Activated T-helper 1 cell treated with Interleukin-2 at 50 U/mL for 16 hours (primary cell): ENCODE data around the gene NUDT21.

Source experiments
- DNase-seq: peaks from one replicate; pipeline ENCODE4 v3.0.0-alpha.2; 2020; ENCODE audit warnings: low read depth

The NUDT21 gene

DNA sequence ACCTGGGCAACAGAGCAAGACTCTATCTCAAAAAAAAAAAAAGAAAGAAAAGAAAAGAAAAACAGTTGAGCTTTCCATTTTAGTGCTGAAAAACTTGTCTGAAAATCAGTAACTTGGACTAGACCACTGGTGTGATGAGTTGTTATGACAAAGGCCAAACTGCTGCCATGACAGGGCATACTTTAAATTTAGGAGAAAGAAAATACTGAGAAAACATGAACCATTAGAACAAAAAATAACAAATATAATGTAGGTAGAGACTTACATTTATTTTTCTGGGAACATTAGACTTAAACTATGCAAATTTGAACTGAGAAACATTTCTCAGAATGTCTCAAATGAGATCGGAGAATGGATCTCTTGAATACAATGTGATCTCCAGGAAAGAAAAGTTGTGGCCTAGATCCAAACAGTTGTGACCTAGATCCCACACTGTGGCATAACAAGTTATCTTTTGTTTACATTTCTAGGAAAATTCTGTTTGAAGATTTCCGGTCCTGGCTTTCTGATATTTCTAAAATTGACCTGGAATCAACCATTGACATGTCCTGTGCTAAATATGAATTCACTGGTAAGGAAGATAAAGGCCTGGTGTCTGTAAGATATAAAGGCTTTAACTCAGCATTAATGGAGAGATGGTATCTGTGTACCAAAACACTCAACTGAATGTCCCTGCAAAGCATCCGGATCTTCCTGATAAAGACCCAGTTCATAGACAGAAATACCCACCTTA lies 11.1 kb upstream of the NUDT21 start:
- no peak for DNase-seq

GRCh38 chr16:56460101-56460500 lies 9.0 kb upstream of the NUDT21 start:
- DNase-seq = no peak

GRCh38 chr16:56457927-56458470 lies 6.9 kb upstream of the NUDT21 start:
- DNase-seq = no peak

GRCh38 chr16:56451753-56452689 lies 889 bp upstream of the NUDT21 start:
- no peak for DNase-seq

DNA sequence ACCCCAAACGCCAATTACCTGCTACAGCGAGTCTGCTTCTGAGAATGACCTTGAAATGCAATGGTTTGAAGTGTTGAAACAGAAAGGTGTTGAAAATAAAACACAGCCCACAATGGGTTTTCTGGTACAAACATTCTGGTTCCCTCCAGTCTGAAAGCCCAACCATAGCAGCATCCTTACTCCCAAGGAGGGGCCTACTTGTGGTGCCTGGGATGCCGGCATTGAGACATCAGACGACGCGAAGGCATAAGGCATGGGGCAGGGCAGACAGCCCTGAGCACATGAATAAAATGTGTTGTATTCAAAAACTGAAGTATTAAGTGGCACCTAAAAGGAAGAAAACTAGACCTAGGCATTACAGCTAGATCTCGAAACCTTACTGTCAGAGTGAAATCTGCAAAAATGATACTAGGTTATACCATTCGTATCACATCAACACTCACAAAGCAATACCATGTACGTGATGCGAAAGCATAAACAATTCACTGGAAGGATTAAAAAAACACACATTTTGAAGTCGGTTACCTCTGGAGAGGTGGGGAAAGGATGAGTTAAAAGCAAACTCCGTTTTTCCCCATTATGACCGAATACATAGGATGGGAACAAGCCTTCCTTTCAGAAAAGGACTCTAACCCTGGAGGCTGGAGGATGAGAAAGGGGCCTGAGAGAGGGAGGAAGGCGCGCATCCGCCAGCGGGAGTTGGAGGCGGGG lies 702 bp downstream of the NUDT21 start:
- DNase-seq = no peak

- no peak for DNase-seq
Observed at GRCh38 chr16:56448005-56448404, 3.1 kb downstream of the NUDT21 start.

DNA sequence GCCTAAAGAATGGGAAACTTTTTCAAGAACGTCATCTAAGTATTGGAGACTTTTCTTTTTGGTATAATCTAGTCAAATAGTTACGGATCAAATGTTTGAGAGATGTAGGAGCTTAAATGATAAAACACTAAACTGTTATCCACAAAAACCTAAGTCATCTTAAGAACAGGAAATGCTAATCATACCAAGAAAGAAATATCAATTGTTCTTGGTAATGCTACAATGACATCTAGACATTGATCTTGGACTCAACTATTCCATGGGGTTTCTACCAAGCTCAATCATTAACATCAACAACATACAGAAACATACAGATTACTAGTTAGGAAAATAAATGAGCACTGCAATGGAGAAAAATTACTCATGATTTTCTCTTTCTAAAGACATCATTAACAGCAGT lies 3.8 kb downstream of the NUDT21 start:
- no peak for DNase-seq

GRCh38 chr16:56438038-56438437 lies 13.1 kb downstream of the NUDT21 start:
- no peak for DNase-seq

DNA sequence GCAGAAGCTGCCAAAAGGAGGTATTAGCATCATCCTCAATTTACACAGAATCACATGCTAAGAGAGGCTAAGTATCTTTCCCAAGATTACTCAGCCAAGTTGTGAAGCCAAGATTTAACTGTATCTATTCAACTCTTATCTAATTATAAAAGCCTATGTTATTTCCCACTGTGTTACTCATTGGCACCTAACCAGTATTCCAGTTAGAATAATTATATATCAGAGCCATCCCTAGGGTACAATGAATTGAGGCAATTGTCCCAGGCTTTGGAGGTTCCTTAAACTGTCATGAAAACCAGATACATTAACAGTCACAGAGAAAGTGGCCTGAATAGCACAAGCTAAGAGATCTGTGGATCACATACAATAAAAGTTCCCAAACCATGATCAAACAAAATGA lies 14.9 kb downstream of the NUDT21 start:
- no peak for DNase-seq

DNA sequence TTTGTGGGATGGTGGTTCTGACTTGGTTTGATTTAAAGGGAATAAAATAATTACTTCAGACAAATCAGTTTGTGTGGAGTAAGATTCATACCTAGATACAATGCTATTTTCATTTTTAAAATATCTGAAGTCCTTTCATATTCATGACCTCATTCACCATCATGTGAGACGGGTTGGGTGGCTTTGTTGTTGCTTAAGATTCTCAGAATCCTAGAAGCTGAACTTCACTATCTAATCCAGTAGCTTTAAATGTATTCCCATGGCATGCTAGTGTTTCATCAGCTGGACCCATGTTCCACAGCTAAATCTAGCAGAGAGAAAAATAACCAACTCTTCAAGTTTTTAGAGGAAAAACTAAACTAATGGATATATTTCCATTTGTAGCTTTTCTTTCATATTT lies 23.0 kb downstream of the NUDT21 start:
- DNase-seq = no peak

GRCh38 chr16:56426585-56426984 lies 24.5 kb downstream of the NUDT21 start:
- DNase-seq = no peak

DNA sequence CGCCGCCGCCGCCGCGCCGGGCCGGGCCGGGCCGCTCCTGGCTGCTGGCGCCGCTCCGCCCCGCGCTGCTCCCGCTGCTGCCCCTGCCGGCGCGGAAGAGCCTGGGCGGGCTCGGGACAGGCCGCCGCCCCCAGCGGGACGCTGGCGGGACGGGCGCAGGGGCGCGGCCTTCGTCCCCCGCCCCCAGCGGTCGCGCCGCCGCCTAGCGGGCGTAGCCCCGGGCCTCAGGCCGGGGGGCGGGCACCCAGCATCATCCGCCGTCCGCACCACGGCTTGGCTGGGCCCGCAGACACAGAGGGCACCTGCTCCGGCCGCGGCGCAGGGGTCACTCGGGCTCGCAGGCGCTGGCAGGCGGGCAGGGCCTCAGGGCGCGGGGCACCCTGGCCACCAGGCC lies 25.7 kb downstream of the NUDT21 start, which contains the start of gene AMFR:
Gene AMFR (minus strand): TSS at position 107 of the 394 bp plus-strand sequence. CDS start 218 bp downstream, outside the sequence.
- DNase-seq = peak; percentile 70

GRCh38 chr16:56424791-56425438 lies 26.2 kb downstream of the NUDT21 start:
- DNase-seq = peak; percentile 15

DNA sequence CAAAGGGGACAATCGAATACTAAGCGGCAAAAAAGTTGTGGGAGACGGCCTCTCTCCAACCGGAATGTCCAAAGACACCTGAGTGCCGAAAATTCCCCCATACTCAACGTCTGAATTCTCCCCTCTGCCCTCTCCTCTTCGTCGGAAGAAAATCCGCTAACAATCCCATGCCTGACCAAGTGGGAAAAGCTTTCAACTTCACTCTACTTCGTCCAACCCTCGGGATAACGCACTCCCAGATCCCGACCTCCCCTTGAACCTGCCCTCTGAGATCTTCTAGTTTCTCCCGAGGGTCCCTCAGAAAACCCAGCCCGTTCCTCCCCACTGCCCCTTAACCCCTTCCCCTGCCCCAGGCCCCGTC lies 26.7 kb downstream of the NUDT21 start:
- no peak for DNase-seq

- no peak for DNase-seq
Observed at GRCh38 chr16:56423584-56424403, 27.3 kb downstream of the NUDT21 start.

DNA sequence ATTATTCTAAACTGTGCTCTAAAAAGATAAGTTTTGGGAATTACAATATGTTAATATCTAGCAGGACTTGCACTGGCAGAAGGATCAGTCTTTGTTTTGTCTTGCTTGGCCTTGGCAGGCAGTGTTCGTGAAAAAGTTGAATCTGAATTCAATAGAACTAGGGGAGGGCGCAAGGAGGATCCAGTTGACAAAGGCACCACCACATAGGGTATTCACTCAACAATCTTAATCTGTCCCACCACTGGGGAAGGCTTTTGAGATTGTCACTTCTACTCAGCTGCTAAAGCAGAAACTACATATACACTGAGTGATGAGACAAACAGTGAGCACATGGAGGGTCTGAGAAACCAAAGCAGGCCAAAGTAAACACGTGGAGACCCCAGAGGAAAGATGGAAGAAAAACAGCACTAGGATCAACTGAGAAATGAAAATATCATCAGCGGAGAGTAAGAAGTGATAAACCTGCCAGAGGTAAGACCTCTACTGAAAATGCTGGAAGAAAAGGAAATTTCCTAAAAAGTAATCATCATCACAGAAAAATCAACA lies 28.2 kb downstream of the NUDT21 start:
- DNase-seq = no peak

GRCh38 chr16:56421976-56422669 lies 29.0 kb downstream of the NUDT21 start:
- DNase-seq = no peak

DNA sequence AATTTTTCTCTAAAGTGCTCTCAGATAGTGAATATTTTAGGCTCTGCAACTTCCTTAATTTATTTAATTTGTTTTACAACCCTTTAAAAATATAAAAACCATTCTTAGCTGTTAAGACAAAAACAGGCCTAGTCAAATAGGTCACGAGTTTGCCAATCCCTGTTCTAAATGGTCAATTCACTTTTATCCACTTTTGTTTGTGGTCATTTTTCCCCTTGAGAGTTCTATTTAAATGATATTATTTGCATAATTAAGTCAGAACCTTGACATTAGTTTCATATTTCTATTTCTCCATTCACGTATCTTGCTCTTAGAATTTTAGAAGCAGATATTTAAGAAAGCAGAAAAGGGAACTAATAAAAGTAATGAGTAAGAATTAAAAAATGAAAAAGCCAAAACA lies 29.8 kb downstream of the NUDT21 start:
- no peak for DNase-seq

GRCh38 chr16:56420613-56421012 lies 30.5 kb downstream of the NUDT21 start:
- no peak for DNase-seq
